ENCODE data around the gene CIDEC. TPM values are rescaled to one million over a fixed set of nuclear protein-coding genes. Genes with fewer than 3 reads are reported as not detected.

CIDEC gene
- total RNA-seq: not detected

- Mint-ChIP-seq H3K4me3 (no peak within 1 kb of the TSS), H3K27ac (no peak within 1 kb of the TSS), H3K9me3 (no peaks in the 10 kb centered on the region), H3K36me3 (ENCODE audit: low read depth) (no peaks in the 10 kb centered on the region), H3K27me3 (peaks cover 6% of the 10 kb centered on the region), H3K4me1 (no peaks in the 10 kb centered on the region)
- ChIA-PET CTCF (interaction anchor here (0.8 kb wide), 1 partner anchor 9 kb away, joined by 3 read pairs; no protein-coding TSS in a partner anchor), POLR2A (interaction anchor here (0.7 kb wide), 1 partner anchor 22 kb away, joined by 3 read pairs; no protein-coding TSS in a partner anchor)
- DNase-seq: no peak
Observed at GRCh38 chr3:9879830-9880549, at the start of gene CIDEC. CIDEC (minus strand) TSS chr3:9880253; CDS start chr3:9878486, 1,767 bp downstream.

- peaks cover 4% of the 10 kb centered on the region for H3K27me3 Mint-ChIP-seq
- H3K4me3 Mint-ChIP-seq: no peak overlapping the region
- H3K9me3 Mint-ChIP-seq: no peaks in the 10 kb centered on the region
- H3K36me3 Mint-ChIP-seq (ENCODE audit: low read depth): no peaks in the 10 kb centered on the region
- no peak for DNase-seq
- H3K4me1 Mint-ChIP-seq: peaks cover 15% of the 10 kb centered on the region
- ChIA-PET CTCF (no interaction called here), POLR2A (no interaction called here)
- no peak overlapping the region for H3K27ac Mint-ChIP-seq
Observed at GRCh38 chr3:9928158-9928557, 48.1 kb upstream of the CIDEC start.

GRCh38 chr3:9918261-9919038 is 38.4 kb upstream of the CIDEC start:
- Mint-ChIP-seq H3K4me3 (no peak overlapping the region), H3K36me3 (ENCODE audit: low read depth) (no peaks in the 10 kb centered on the region), H3K27ac (no peak overlapping the region), H3K27me3 (peaks cover 3% of the 10 kb centered on the region), H3K4me1 (peaks cover 10% of the 10 kb centered on the region), H3K9me3 (no peaks in the 10 kb centered on the region)
- ChIA-PET CTCF (interaction anchor here (3.1 kb wide), 1 partner anchor 15 kb away, joined by 19 read pairs; the partner anchor contains the start of gene CRELD1), POLR2A (no interaction called here)
- no peak for DNase-seq

GRCh38 chr3:9917820-9918219 is 37.8 kb upstream of the CIDEC start:
- Mint-ChIP-seq H3K9me3 (no peaks in the 10 kb centered on the region), H3K27ac (no peak overlapping the region), H3K27me3 (peaks cover 3% of the 10 kb centered on the region), H3K36me3 (ENCODE audit: low read depth) (no peaks in the 10 kb centered on the region), H3K4me1 (peaks cover 10% of the 10 kb centered on the region), H3K4me3 (no peak overlapping the region)
- POLR2A ChIA-PET: no interaction called here
- DNase-seq: no peak
- CTCF ChIA-PET: interaction anchor here (1.2 to 3.1 kb wide), 2 partner anchors 15 kb away, joined by 3 to 19 read pairs; partner anchors contain the start of genes CRELD1 and IL17RE

GRCh38 chr3:9916734-9917680 is 37.0 kb upstream of the CIDEC start, which contains the start of gene IL17RC:
IL17RC (plus strand) TSS chr3:9917098; CDS start chr3:9917316, 218 bp downstream.
- peak; percentile 25 for DNase-seq
- Mint-ChIP-seq H3K4me3 (peak within 1 kb of the TSS; percentile 64), H3K27me3 (peaks cover 6% of the 10 kb centered on the region), H3K27ac (peak within 1 kb of the TSS; percentile 74), H3K4me1 (peaks cover 16% of the 10 kb centered on the region), H3K36me3 (ENCODE audit: low read depth) (no peaks in the 10 kb centered on the region), H3K9me3 (no peaks in the 10 kb centered on the region)
- POLR2A ChIA-PET: no interaction called here
- CTCF ChIA-PET: interaction anchor here (1.0 to 3.7 kb wide), 4 partner anchors 9 to 109 kb away, joined by 3 to 20 read pairs (median 11); partner anchors contain the start of genes CRELD1 and IL17RE

GRCh38 chr3:9916346-9916733 is 36.3 kb upstream of the CIDEC start:
- ChIA-PET POLR2A (no interaction called here), CTCF (interaction anchor here (0.5 to 3.7 kb wide), 5 partner anchors 9 to 119 kb away, joined by 3 to 20 read pairs (median 4); partner anchors contain the start of gene CRELD1)
- Mint-ChIP-seq H3K27ac (no peak overlapping the region), H3K27me3 (peaks cover 6% of the 10 kb centered on the region), H3K36me3 (ENCODE audit: low read depth) (no peaks in the 10 kb centered on the region), H3K9me3 (no peaks in the 10 kb centered on the region), H3K4me1 (peaks cover 16% of the 10 kb centered on the region), H3K4me3 (peak overlapping the region; percentile 44)
- DNase-seq: no peak

- ChIA-PET CTCF (interaction anchor here (0.5 to 3.7 kb wide), 5 partner anchors 10 to 118 kb away, joined by 3 to 21 read pairs (median 19); partner anchors contain the start of gene CRELD1), POLR2A (no interaction called here)
- DNase-seq: peak; percentile 16
- peak overlapping the region; percentile 64 for H3K4me3 Mint-ChIP-seq
- H3K27ac Mint-ChIP-seq: no peak overlapping the region
- peaks cover 16% of the 10 kb centered on the region for H3K4me1 Mint-ChIP-seq
- no peaks in the 10 kb centered on the region for H3K36me3 Mint-ChIP-seq (ENCODE audit: low read depth)
- H3K9me3 Mint-ChIP-seq: no peaks in the 10 kb centered on the region
- peaks cover 6% of the 10 kb centered on the region for H3K27me3 Mint-ChIP-seq
Observed at GRCh38 chr3:9915254-9916141, 35.4 kb upstream of the CIDEC start.

- peaks cover 18% of the 10 kb centered on the region for H3K4me1 Mint-ChIP-seq
- no peaks in the 10 kb centered on the region for H3K36me3 Mint-ChIP-seq (ENCODE audit: low read depth)
- POLR2A ChIA-PET: no interaction called here
- H3K27ac Mint-ChIP-seq: no peak overlapping the region
- DNase-seq: no peak
- CTCF ChIA-PET: interaction anchor here (2.6 to 3.7 kb wide), 2 partner anchors 11 to 17 kb away, joined by 20 to 21 read pairs; no protein-coding TSS in a partner anchor
- peaks cover 6% of the 10 kb centered on the region for H3K27me3 Mint-ChIP-seq
- no peaks in the 10 kb centered on the region for H3K9me3 Mint-ChIP-seq
- peak overlapping the region; percentile 25 for H3K4me3 Mint-ChIP-seq
Observed at GRCh38 chr3:9914559-9915253, 34.7 kb upstream of the CIDEC start.

GRCh38 chr3:9914011-9914410 is 34.0 kb upstream of the CIDEC start:
- Mint-ChIP-seq H3K9me3 (no peaks in the 10 kb centered on the region), H3K27me3 (peaks cover 6% of the 10 kb centered on the region), H3K4me1 (peaks cover 19% of the 10 kb centered on the region), H3K36me3 (ENCODE audit: low read depth) (no peaks in the 10 kb centered on the region), H3K4me3 (no peak overlapping the region), H3K27ac (no peak overlapping the region)
- ChIA-PET POLR2A (no interaction called here), CTCF (interaction anchor here (1.3 to 3.7 kb wide), 3 partner anchors 12 to 33 kb away, joined by 3 to 21 read pairs (median 20); no protein-coding TSS in a partner anchor)
- DNase-seq: no peak

- no peak for DNase-seq
- Mint-ChIP-seq H3K4me3 (no peak overlapping the region), H3K4me1 (peaks cover 19% of the 10 kb centered on the region), H3K27ac (no peak overlapping the region), H3K36me3 (ENCODE audit: low read depth) (no peaks in the 10 kb centered on the region), H3K9me3 (no peaks in the 10 kb centered on the region), H3K27me3 (peaks cover 6% of the 10 kb centered on the region)
- ChIA-PET CTCF (interaction anchor here (1.3 to 3.7 kb wide), 3 partner anchors 12 to 33 kb away, joined by 3 to 21 read pairs (median 20); no protein-coding TSS in a partner anchor), POLR2A (no interaction called here)
Observed at GRCh38 chr3:9913601-9914000, 33.5 kb upstream of the CIDEC start.
